Ureter (tissue), 1 donor: ENCODE results near the gene RCN1. TPM values are rescaled to one million over a fixed set of nuclear protein-coding genes. Genes with fewer than 3 reads are reported as not detected.
"Not testable (repeated sequence)": the region's sequence is repeated elsewhere in the genome, so short reads cannot be mapped to it uniquely, and the experiment has no call there.

Source experiments
- DNase-seq: peaks from one replicate; pipeline ENCODE4 v3.0.0-alpha.2; 2020; ENCODE audit warnings: low spot score
- total RNA-seq: library from RNA; stranded (reverse); gene quantifications from one replicate; pipeline ENCODE4 v1.2.4, GENCODE V29; 2023
- donor health status: DM: yes; HTN: yes; CAD: no.

RCN1 gene
- total RNA-seq, 1 donor from 2014 or later, result 159 TPM

GRCh38 chr11:32110795-32111194 lies 19.9 kb downstream of the RCN1 start:
- no peak for DNase-seq

GRCh38 chr11:32113200-32113919 lies 22.5 kb downstream of the RCN1 start:
- no peak for DNase-seq

- no peak for DNase-seq
Observed at GRCh38 chr11:32113920-32114203, 23.0 kb downstream of the RCN1 start.

GRCh38 chr11:32115446-32115845 lies 24.6 kb downstream of the RCN1 start:
- no peak for DNase-seq

GRCh38 chr11:32116668-32117067 lies 25.8 kb downstream of the RCN1 start:
- DNase-seq, result no peak

- DNase-seq, result no peak
Observed at GRCh38 chr11:32118025-32118974, 27.4 kb downstream of the RCN1 start.

GRCh38 chr11:32119139-32119538 lies 28.3 kb downstream of the RCN1 start:
- not testable (repeated sequence) for DNase-seq

GRCh38 chr11:32121012-32121411 lies 30.1 kb downstream of the RCN1 start:
- no peak for DNase-seq

GRCh38 chr11:32122200-32122599 lies 31.3 kb downstream of the RCN1 start:
- no peak for DNase-seq

GRCh38 chr11:32131321-32131720 lies 40.4 kb downstream of the RCN1 start:
- no peak for DNase-seq

- DNase-seq, result no peak
Observed at GRCh38 chr11:32136657-32137056, 45.8 kb downstream of the RCN1 start.

- DNase-seq, result no peak
Observed at GRCh38 chr11:32137263-32137662, 46.4 kb downstream of the RCN1 start.

- no peak for DNase-seq
Observed at GRCh38 chr11:32137869-32138268, 47.0 kb downstream of the RCN1 start.

- no peak for DNase-seq
Observed at GRCh38 chr11:32138902-32139301, 48.0 kb downstream of the RCN1 start.

- DNase-seq, result no peak
Observed at GRCh38 chr11:32139896-32140520, 49.1 kb downstream of the RCN1 start.

GRCh38 chr11:32141745-32142546 lies 51.1 kb downstream of the RCN1 start:
- no peak for DNase-seq

GRCh38 chr11:32143378-32143777 lies 52.5 kb downstream of the RCN1 start:
- no peak for DNase-seq

GRCh38 chr11:32145282-32145681 lies 54.4 kb downstream of the RCN1 start:
- no peak for DNase-seq

- no peak for DNase-seq
Observed at GRCh38 chr11:32148895-32149294, 58.0 kb downstream of the RCN1 start.

- DNase-seq, result no peak
Observed at GRCh38 chr11:32149748-32150147, 58.9 kb downstream of the RCN1 start.

- no peak for DNase-seq
Observed at GRCh38 chr11:32151027-32151426, 60.2 kb downstream of the RCN1 start.

GRCh38 chr11:32152216-32152615 lies 61.3 kb downstream of the RCN1 start:
- no peak for DNase-seq
